ENCODE measurements around the gene HSPA1A.
"Not testable (repeated sequence)": the region's sequence is repeated elsewhere in the genome, so short reads cannot be mapped to it uniquely, and the experiment has no call there.

Gene HSPA1A

GRCh38 chr6:31857774-31858173 is 42.4 kb downstream of the HSPA1A start:
- not testable (repeated sequence) for H3K9me3 Mint-ChIP-seq, H3K27me3 Mint-ChIP-seq, ATAC-seq, H3K4me3 Mint-ChIP-seq, H3K27ac Mint-ChIP-seq
- Mint-ChIP-seq H3K36me3 (peaks cover 38% of the 10 kb centered on the region), H3K4me1 (peaks cover 13% of the 10 kb centered on the region)

DNA sequence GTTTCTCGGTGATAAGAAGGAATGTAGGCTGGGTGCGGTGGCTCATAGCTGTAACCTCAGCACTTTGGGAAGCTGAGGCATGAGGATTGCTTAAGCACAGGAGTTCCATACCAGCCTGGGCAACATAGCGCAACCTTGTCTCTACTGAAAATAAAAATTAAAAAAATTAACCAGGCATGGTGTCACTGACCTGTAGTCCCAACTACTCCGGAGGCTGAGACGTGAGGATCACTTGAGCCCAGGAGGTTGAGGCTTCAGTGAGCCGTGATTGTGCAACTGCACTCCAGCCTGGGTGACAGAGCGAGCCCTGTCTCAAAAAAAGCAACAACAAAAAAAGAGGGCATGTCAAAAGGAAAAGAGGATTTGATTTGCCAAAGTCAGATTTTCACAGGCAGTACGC is 43.4 kb downstream of the HSPA1A start:
- H3K36me3 Mint-ChIP-seq: peaks cover 36% of the 10 kb centered on the region
- no peak overlapping the region for H3K27ac Mint-ChIP-seq
- no peak overlapping the region for H3K4me3 Mint-ChIP-seq
- ATAC-seq: no peak
- H3K4me1 Mint-ChIP-seq: peaks cover 17% of the 10 kb centered on the region
- no peaks in the 10 kb centered on the region for H3K27me3 Mint-ChIP-seq
- H3K9me3 Mint-ChIP-seq: no peaks in the 10 kb centered on the region

GRCh38 chr6:31859923-31860322 is 44.6 kb downstream of the HSPA1A start:
- H3K36me3 Mint-ChIP-seq: peaks cover 36% of the 10 kb centered on the region
- no peak overlapping the region for H3K4me3 Mint-ChIP-seq
- H3K27ac Mint-ChIP-seq: no peak overlapping the region
- ATAC-seq: no peak
- peaks cover 28% of the 10 kb centered on the region for H3K4me1 Mint-ChIP-seq
- H3K9me3 Mint-ChIP-seq: no peaks in the 10 kb centered on the region
- no peaks in the 10 kb centered on the region for H3K27me3 Mint-ChIP-seq

- Mint-ChIP-seq H3K4me1 (peaks cover 28% of the 10 kb centered on the region), H3K27ac (no peak overlapping the region), H3K27me3 (no peaks in the 10 kb centered on the region), H3K9me3 (no peaks in the 10 kb centered on the region), H3K36me3 (peaks cover 36% of the 10 kb centered on the region), H3K4me3 (no peak overlapping the region)
- no peak for ATAC-seq
Measured at GRCh38 chr6:31860349-31860748, 45.0 kb downstream of the HSPA1A start.

DNA sequence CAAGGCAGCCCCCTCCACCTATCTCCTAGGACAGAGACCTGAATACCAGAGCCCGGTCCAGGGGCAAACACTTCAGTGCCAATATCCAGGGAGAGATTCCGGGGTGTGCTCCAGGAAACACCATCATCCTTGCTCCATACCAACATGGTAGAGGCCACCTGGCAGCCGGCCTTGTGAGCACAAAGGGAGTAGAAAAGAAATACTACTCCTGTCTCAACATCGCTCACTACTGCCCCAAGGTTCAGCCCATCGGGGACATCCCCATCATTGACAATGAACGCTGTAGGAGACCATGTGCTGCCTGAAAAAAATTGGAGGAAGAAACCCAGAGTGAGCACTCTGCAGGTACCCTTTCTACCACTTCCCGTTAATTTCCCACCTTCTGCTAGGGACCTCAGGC is 45.8 kb downstream of the HSPA1A start:
- peak overlapping the region; percentile 91 for H3K27ac Mint-ChIP-seq

GRCh38 chr6:31861919-31862343 is 46.6 kb downstream of the HSPA1A start:
- Mint-ChIP-seq H3K27ac (peak overlapping the region; percentile 91), H3K27me3 (no peaks in the 10 kb centered on the region), H3K4me1 (peaks cover 28% of the 10 kb centered on the region), H3K36me3 (peaks cover 31% of the 10 kb centered on the region), H3K4me3 (peak overlapping the region; percentile 96), H3K9me3 (no peaks in the 10 kb centered on the region)
- ATAC-seq: no peak

More for the DNA sequence above, 45.8 kb downstream of the HSPA1A start:
- no peaks in the 10 kb centered on the region for H3K27me3 Mint-ChIP-seq
- peak overlapping the region; percentile 96 for H3K4me3 Mint-ChIP-seq
- no peaks in the 10 kb centered on the region for H3K9me3 Mint-ChIP-seq
- ATAC-seq: no peak
- peaks cover 36% of the 10 kb centered on the region for H3K36me3 Mint-ChIP-seq
- peaks cover 28% of the 10 kb centered on the region for H3K4me1 Mint-ChIP-seq

GRCh38 chr6:31862344-31863235 is 47.2 kb downstream of the HSPA1A start, which contains the start of gene NEU1:
Gene NEU1, minus strand, starts transcription at chr6:31862821. Its CDS starts 45 bp downstream, at chr6:31862776.
- Mint-ChIP-seq H3K36me3 (peaks cover 25% of the 10 kb centered on the region), H3K4me1 (peaks cover 28% of the 10 kb centered on the region), H3K9me3 (no peaks in the 10 kb centered on the region), H3K27ac (peak within 1 kb of the TSS; percentile 91), H3K27me3 (no peaks in the 10 kb centered on the region), H3K4me3 (peak within 1 kb of the TSS; percentile 96)
- peak; percentile 98 for ATAC-seq

- not testable (repeated sequence) for H3K27me3 Mint-ChIP-seq, H3K9me3 Mint-ChIP-seq, ATAC-seq
- Mint-ChIP-seq H3K4me3 (peak overlapping the region; percentile 96), H3K27ac (peak overlapping the region; percentile 91), H3K4me1 (peaks cover 28% of the 10 kb centered on the region), H3K36me3 (peaks cover 17% of the 10 kb centered on the region)
Measured at GRCh38 chr6:31864123-31864562, 48.8 kb downstream of the HSPA1A start.

DNA sequence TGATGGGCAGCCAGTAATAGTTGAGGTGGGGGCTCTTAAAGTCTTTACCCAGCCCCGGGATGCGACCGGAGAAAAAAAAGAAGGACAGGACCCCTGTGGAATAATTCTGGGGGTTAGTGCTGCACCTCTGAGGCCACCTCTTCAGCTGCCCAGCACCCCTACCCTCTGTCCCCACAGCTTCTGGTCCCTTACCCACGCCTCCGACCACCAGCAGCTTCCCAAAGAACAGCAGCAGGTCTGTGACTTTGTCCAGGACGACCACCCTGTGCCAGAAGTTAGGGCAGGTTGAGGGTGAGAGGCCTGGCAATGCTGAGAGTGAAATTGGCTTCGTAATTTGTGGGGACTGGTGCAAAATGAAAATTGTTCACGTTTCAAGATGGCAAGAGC is 49.5 kb downstream of the HSPA1A start:
- H3K9me3 Mint-ChIP-seq: no peaks in the 10 kb centered on the region
- H3K36me3 Mint-ChIP-seq: peaks cover 11% of the 10 kb centered on the region
- no peak overlapping the region for H3K27ac Mint-ChIP-seq
- no peak overlapping the region for H3K4me3 Mint-ChIP-seq
- no peak for ATAC-seq
- H3K4me1 Mint-ChIP-seq: peaks cover 28% of the 10 kb centered on the region
- H3K27me3 Mint-ChIP-seq: no peaks in the 10 kb centered on the region

GRCh38 chr6:31865205-31866118 is 50.1 kb downstream of the HSPA1A start:
- Mint-ChIP-seq H3K27ac (no peak overlapping the region), H3K27me3 (no peaks in the 10 kb centered on the region), H3K9me3 (no peaks in the 10 kb centered on the region), H3K4me1 (peaks cover 28% of the 10 kb centered on the region), H3K4me3 (no peak overlapping the region), H3K36me3 (peaks cover 5% of the 10 kb centered on the region)
- ATAC-seq: no peak
